HG03025 (cell line): Measurements from ENCODE around the gene PRX.
"Not testable (repeated sequence)": the region's sequence is repeated elsewhere in the genome, so short reads cannot be mapped to it uniquely, and the experiment has no call there.

ENCODE experiments used
- ATAC-seq: cut with Tn5 transposase; IDR thresholded peaks from one replicate; pipeline ENCODE4 v1.9.1; 2021; ENCODE audit warnings: mild to moderate bottlenecking, moderate library complexity; ENCODE audit not compliant: unreplicated experiment, low FRiP score

PRX gene, protein sequence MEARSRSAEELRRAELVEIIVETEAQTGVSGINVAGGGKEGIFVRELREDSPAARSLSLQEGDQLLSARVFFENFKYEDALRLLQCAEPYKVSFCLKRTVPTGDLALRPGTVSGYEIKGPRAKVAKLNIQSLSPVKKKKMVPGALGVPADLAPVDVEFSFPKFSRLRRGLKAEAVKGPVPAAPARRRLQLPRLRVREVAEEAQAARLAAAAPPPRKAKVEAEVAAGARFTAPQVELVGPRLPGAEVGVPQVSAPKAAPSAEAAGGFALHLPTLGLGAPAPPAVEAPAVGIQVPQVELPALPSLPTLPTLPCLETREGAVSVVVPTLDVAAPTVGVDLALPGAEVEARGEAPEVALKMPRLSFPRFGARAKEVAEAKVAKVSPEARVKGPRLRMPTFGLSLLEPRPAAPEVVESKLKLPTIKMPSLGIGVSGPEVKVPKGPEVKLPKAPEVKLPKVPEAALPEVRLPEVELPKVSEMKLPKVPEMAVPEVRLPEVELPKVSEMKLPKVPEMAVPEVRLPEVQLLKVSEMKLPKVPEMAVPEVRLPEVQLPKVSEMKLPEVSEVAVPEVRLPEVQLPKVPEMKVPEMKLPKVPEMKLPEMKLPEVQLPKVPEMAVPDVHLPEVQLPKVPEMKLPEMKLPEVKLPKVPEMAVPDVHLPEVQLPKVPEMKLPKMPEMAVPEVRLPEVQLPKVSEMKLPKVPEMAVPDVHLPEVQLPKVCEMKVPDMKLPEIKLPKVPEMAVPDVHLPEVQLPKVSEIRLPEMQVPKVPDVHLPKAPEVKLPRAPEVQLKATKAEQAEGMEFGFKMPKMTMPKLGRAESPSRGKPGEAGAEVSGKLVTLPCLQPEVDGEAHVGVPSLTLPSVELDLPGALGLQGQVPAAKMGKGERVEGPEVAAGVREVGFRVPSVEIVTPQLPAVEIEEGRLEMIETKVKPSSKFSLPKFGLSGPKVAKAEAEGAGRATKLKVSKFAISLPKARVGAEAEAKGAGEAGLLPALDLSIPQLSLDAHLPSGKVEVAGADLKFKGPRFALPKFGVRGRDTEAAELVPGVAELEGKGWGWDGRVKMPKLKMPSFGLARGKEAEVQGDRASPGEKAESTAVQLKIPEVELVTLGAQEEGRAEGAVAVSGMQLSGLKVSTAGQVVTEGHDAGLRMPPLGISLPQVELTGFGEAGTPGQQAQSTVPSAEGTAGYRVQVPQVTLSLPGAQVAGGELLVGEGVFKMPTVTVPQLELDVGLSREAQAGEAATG (N-terminal part only)

DNA sequence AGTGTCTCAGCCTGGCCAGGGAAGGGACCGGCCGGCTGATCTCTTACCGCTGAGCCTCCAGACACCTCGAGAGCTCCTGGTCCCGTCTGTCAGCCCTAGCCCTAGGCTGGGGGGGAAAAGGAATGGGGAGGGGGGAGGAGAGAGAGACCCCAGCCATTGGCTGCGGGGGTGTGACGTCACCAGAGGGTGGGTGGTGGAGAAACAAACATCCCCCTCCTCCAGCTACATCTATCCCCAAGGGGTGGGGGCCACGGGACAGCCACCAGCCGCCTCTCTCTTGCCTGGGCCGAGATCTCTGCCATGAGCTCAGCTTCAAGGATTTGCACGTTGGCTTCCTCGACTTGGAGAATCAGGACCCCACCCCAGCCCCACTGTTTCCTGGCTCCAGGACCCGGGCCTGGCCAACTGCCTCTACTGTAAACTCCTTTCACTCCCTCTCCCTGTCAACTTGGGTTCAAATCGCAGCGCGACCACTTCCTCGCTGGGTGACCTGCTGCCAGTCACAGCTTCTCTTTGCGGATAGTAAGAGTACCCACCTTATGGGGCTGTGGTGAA lies at the start of gene PRX:
PRX (minus strand) TSS at position 88 of the 555 bp plus-strand sequence. CDS start 5,446 bp downstream, outside the sequence.
- no peak for ATAC-seq

DNA sequence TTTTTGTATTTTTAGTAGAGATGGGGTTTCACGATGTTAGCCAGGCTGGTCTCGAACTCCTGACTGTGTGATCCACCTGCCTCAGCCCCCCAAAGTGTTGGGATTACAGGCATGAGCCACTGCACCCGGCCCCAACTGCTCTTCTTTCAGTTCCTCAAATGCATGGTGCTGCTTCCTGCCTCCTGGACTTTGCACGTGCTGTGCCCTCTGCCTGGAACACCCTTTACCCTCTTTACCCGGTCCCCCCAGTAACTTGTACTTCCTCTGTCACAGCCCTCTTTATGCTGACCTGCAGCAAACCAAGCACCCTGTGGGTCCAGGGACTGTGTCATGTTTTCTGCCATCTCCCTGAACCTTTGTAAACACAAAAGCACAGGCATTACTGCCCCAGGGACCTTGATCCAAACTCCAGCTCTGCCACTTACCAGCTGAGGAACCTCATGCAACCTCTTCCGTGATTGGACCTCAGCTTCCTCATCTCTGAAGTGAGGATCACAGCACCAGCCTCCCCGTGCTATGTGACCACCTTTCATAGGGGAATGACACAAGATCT lies 48.6 kb upstream of the PRX start:
- ATAC-seq, result no peak

DNA sequence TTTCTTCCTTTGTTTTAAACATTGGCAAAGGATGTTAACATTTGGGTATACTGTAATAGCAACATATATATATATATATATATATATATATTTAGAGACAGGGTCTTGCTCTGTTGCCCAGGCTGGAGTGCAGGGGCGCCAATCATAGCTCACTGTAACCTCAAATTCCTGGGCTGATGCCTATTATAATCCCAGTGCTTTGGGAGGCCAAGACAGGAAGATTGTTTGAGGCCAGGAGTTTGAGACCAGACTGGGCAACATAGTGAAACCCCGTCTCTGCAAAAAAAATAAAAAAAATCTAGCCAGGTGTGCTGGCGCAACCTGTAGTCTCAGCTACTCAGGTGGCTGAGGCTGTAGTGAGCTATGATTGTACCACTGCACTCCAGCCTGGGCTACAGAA lies 47.0 kb upstream of the PRX start:
- ATAC-seq, result no peak

DNA sequence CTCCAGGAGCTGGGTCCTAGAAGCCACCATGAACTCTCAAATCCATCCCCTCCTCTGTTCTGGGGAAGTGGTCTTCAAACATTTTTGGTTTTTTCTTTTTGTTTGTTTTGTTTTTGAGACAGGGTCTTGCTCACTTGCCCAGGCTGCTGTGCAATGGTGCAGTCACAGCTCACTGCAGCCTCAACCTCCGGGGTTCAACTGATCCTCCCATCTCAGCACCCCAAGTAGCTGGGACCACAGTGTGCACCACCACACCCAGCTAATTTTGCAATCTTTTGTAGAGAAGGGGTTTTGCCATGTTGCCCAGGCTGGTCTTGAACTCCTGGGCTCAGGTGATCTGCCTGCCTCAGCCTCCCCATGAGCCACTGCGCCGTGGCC lies 45.4 kb upstream of the PRX start:
- ATAC-seq, result no peak

DNA sequence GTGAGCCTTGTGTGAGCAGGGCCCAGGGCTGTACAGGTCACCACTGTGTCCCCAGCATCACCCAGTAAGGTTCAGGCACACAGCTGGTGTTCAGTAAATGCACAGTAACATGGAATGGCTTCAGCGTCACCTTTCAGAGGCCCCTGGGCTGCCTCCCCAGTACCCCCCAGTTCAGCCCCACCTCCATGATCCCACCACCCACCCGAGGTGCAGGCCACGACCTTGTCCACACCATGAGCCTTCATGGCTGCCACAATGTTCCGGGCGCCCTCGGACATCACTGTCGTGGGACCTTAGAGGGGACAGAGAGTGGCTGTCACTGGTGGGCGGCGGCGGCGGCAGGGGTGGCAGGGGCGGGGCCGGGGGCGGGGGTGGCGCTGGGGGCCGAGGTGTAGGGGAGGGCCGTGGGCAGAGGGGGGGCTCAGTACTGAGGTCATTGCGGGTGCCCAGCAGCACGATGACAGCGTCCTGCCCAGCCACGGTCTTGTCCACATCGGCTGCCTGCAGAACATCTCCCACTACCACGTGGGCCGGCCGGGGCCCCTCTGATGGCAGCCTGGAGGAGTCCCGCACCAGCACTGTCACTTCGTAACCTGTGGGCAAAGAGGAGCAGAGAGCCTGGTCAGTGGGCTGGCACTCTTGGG lies 44.9 kb upstream of the PRX start:
- no peak for ATAC-seq

DNA sequence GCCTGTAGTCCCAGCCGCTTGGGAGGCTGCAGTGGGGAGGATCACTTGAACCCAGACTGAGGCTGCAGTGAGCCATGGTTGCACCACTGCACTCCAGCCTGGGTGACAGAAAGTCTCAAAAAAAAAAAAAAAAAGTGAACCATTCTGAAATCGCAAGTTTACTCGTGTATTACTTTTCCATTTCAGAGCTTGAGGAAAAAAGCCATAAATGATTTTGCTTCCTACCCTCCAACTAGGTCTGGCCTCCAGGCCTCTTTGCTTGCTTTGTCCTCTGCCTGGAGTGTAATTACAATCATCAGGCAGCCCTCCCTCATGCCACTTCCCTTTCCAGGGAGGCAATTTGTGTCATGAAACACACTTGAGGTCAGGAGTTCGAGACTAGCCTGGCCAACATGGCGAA lies 43.9 kb upstream of the PRX start:
- no peak for ATAC-seq

DNA sequence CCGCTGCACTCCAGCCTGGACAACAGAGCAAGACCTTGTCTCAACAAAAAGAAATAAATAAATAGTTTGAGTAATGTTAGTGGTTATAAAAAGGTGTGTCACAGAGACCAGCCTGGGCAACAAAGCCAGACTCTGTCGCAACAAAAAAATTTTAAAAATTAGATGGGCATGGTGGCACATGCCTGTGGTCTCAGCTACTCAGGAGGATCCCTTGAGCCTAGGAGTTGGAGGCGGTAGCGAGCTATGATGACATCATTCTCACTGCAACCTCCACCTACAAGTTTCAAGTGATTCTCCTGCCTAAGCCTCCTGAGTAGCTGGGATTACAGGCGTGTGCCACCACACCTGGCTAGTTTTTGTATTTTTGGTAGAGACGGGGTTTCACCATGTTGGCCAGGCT lies 40.8 kb upstream of the PRX start:
- not testable (repeated sequence) for ATAC-seq

DNA sequence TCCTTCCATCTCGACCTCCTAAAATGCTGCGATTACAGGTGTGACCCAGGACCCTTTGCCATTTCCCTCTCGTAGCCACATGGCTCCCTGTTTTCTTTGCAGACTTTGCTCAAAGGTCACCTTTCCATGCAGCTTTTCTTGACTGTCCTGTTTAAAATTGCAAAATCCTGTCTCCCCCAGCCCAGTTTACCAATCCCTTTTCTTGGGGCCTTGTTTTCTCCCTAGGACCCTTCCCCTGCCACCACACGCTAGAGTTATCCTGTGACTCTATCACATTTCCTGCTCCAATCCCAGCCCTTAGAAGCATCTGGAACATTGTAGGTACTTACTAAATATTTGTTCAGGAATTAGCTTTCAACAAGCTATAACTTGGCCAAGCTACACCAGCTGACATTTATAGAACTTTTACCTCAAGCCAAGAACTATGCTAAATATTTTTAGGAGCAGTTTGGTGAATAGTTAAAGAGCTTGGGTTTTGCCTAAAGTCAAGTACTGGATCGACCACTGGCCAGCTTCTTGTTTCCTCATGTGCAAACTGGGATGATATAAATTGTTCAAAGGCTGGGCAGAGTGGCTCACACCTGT lies 40.1 kb upstream of the PRX start:
- ATAC-seq, result no peak

DNA sequence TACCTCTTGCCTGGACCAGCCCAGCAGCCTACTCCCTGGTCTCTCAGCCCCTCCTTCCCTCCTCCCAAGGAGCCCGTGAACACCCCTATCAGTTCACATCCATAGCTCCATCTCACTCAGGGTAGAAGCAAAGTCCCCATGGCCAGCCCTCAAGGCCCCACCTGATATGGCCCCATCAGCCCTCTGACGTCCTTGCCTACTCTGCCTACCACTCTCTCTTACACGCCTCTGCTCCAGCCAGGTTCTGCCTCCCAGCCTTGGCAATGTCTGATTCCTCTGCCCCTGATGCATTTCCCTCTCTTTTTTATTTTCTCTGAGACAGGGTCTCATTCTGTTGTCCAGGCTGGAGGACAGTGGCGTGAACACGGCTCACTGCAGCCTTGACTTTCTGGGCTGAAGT lies 38.8 kb upstream of the PRX start:
- ATAC-seq, result no peak

DNA sequence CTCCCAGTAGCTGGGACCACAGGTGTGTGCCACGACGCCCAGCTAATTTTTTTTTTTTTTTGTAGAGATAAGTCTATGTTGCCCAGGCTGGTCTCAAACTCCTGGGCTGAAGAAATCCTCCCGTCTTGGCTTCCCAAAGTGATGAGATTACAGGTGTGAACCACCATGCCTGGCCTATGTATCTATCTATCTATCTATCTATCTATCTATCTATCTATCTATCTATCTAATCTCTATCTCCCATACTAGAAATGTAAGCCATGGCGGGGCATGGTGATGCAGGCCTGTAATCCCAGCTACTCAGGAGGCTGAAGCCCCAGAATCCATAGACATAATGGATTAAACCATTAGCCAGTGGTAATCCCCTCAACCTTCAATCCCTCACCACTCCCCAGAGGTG lies 37.5 kb upstream of the PRX start:
- no peak for ATAC-seq

DNA sequence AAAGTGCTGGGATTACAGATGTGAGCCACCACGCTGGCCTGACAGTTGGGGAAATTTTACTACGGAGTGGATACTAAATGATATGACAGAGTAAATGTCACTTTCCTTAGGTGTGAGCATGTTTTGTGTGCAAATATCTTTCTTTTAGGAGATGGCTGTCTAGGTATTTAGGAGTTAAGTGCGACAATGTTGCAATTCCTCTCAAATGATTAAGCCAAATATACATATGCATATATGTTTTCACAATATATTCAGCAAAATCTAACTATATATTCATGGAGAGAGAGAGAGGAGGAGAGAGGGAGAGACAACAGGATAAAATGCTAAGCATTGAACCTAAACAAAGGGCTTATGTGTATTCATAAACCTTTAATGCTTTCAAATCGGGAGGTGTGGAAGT lies 36.3 kb upstream of the PRX start:
- ATAC-seq, result no peak

DNA sequence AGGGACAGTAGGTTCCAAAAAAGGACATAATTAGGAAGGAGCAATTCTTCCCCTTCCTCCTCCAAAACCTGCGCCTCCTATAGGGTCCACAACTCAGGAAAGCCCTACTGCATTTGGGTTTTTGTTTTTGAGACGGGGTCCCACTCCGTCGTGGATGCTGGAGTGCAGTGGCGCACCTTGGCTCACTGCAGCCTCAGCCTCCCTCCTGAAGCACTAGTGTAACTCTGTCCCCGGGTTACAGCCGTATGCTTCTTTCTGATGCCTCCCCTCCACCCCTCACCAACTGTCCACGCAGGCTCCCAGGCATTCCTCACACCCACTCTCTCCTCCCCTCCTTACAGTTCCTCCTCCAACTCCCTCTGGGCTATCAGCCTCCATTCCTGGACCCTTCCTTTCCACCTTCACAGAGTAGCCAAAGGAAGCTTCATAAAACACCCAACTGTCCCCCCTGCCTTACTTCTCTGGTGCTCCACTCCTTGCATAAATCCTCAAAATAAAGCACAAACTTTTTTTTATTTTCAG lies 33.1 kb upstream of the PRX start:
- no peak for ATAC-seq

DNA sequence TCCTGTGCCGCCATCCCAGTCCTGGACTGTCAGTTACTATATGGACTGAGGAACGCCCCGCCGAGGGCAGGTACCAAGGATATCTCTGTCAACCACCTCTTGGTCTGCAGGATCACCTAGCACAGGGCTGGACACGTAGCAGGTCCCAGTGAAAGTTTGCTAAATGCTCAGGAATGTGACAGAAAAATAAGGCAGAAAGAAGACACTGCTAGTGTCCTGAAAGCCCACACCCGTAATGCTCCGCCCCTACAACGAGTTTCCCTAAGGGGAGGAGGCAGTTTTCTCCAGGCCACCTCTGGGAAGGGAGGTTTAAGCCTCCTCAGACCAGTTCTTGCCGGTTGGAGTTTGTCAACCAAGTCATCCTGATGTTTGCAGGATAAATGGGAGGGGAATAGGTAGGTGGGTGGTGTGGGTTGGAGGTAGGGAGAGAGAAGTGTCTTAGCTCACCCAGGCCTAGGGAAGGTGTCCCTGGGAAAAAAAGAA lies 32.6 kb upstream of the PRX start:
- ATAC-seq, result no peak

DNA sequence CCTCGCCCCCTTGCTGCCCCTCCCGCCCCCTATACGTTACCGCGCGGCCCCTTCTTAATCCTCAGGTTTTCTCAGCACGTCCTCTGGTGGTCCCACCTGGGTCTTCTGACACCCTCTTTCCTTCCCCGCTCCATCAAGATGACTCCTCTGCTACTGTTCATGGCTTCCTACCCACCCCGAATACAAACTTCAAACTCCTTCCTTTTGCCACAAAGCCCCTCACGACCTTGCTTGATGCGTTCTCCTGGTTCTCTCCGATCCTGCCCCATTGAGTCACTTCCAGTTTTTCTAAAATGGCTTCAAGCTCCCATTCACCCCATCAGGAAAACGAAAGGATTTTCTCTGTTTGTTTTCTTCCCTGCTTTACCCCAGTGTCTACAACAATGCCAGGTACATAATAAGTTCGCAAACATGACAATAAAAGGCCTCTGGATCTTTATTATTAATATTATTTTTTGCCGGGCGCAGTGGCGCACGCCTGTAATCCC lies 31.7 kb upstream of the PRX start:
- ATAC-seq, result no peak

DNA sequence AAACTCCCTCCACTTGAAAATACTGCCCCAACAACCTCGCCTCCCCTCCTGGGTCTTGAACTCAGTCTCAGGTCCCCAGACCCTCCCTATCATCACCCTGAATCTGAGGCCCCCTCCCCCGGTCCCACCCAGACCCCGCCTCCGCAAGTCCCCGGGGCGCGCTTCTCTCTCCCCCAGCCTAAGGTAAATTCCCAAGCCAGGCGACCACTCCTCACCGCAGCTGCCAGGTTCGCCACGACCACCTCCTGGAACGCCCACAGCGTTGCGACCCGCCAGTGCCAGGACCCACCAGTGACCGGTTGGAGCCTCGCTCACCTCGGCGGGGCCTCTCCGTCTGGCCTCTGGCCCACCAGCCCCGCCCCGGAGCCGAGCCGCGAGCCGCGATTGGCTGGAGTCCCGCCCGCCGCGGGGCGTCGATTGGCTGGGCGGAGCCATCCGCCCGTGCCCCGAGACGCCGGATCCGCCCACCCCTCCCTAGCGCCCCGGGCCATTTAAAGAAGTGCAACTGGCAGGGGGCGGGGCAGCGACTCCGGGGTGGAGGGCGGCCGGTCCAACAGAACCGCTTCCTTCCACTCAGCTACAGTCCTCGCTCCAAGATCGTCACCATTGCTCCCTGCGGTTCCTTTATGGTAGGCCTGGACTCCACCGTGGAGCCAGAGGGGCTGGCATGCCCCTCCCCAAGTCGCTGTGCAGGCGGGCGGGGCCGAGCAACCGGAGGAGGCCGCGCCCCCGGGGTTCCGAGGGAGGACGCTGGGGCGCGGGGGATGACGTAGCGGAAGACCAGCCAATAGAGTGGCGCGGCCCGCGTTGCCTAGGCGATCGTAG lies 31.0 kb upstream of the PRX start, which contains the start of gene SERTAD3:
SERTAD3 (minus strand) TSS at position 336 of the 825 bp plus-strand sequence. CDS start 2,255 bp downstream, outside the sequence.
- ATAC-seq, result peak; percentile 57

DNA sequence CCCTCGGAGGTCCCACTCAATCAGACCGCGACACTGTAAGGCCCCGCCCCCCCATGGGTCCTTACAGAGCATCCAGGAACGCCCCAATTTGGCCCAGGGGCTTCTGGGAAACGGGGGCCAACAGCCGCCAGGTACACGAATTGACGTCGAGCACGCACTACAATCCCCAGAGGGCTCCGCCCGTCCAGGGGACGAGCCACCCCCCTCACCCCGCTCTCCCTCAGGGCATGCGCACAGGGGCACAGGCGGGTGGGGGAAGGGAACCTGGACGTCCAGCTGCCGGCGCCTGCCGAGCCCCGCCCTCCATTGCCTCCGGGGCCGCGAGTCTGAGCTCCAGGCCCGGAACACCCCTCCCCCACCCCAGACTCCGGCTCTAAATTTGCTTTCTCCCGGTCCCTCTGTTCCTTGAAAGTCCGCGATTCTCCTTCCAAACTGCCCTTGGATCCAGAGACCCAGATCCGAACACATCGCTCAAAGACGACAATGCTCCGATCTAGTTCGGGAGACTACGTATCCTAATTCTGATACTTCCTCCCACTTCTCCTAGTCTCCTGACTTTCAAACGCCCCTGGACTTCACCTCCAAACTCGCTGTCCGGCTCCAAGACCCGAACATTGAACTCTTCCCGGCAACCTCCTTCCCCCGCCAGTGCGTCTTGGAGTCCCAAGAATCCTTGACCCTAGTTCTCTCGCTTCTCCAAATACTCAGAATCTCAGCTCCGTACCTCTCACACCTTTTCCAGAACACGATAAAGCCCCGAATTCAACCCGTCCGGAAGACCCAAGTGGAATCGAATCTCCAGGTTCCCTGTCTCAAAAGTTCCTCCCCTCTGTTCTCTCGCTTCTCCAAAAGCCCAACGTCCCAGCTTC lies 30.2 kb upstream of the PRX start:
- peak; percentile 58 for ATAC-seq
